ENCODE data around the gene ACER1. TPM values are rescaled to one million over a fixed set of nuclear protein-coding genes. Genes with fewer than 3 reads are reported as not detected.

ACER1 gene
- total RNA-seq, 8 experiments from 2014 or later: 0.21 to 0.38 TPM; not detected in 6

- whole genome bisulfite sequencing, 10 experiments: 72 to 100% (median 90%) methylated on average over 2 to 16 of the region's 17 CpGs
These were observed 65.6 kb downstream of the ACER1 start for GRCh38 chr19:6267552-6268381.

GRCh38 chr19:6264803-6265202 lies 68.6 kb downstream of the ACER1 start:
- Histone ChIP-seq H3K4me1 (replicated peaks in 1 of 2) (no peaks in the 10 kb centered on the region), H3K27ac (no peak overlapping the region), H3K4me3 (no peak overlapping the region)
- in situ Hi-C loops (cut with MboI; ENCODE audit: low pct_unique_long_range_greater_than_20kb in 2 of 9, low sequenced_read_pairs in 9 of 9, unreplicated experiment in 9 of 9): no loop called here
- 83 to 100% (median 88%) methylated on average over 1 to 4 of the region's 4 CpGs for WGBS, 10 experiments
- ATAC-seq (replicated peaks in 6 of 8): no peak

More at GRCh38 chr19:6267552-6268381, 65.6 kb downstream of the ACER1 start:
- Histone ChIP-seq H3K27ac (no peak overlapping the region), H3K4me3 (no peak overlapping the region), H3K4me1 (replicated peaks in 1 of 2) (peaks cover 19 to 20% of the 10 kb centered on the region in 2 donors)
- no peak for ATAC-seq (replicated peaks in 6 of 8)
- in situ Hi-C loops (cut with MboI; ENCODE audit: low pct_unique_long_range_greater_than_20kb in 2 of 9, low sequenced_read_pairs in 9 of 9, unreplicated experiment in 9 of 9): no loop called here

DNA sequence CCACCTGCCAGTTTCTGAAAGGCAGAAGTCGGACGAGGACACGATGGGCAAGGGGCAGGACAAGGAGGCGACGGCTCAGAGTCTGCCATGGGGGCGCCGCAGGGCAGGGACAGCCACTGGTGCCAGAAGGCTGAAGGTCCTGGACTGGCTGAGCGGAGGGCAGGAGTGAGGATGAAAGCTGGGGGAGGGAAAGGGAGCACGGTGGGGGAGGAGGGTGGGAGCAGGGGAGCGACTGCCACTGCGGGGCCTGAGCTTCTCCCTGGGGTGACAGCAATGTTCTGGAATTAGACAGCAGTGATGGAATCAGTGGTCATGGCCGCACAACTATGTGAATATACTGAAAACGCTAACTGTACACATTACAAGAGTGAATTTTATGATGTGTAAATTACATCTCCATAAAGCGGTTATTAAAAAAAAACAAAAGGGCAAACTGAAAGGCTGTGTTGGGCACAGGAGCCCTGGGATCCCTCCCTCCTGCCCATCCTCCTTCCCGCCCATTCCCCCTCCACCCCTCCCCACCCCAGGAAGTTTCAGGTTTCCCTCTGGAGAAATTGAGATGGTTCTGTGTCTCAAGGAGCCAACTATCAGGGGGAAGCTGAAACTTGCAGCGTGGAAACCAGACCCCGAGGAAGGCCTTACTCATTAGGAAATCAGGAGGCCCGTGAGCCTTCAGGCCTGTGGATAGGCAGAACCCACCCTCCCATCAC lies 69.5 kb downstream of the ACER1 start:
- Histone ChIP-seq H3K27ac (no peak overlapping the region), H3K4me1 (replicated peaks in 1 of 2) (no peaks in the 10 kb centered on the region), H3K4me3 (no peak overlapping the region)
- 40 to 100% (median 69%) methylated on average over 1 to 4 of the region's 18 CpGs; no CpG with 5 or more reads in 4 of the 10 experiments for WGBS, 10 experiments
- in situ Hi-C loops (cut with MboI; ENCODE audit: low pct_unique_long_range_greater_than_20kb in 2 of 9, low sequenced_read_pairs in 9 of 9, unreplicated experiment in 9 of 9): no loop called here
- ATAC-seq (replicated peaks in 6 of 8): peak in 1 of 8 experiments; percentile 86

DNA sequence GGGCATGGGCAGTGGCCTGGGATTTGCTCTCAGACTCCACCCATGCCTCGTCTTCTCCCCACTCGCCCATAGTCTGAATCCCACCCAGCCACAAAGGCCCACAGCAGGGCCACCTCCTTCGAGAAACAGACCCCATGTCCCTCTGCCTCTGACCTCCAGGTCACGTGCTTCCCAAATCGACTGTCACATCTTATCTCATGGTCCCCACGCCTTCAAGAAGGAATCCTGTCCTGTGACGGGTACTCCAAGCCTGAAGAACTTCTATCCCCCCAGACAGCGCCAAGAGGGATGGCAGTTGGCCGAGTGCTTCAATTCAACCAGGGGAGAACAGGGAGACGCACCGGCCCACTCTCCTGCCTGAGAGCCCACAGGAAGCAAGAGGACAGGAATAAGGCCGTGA lies 70.1 kb downstream of the ACER1 start:
- in situ Hi-C loops (cut with MboI; ENCODE audit: low pct_unique_long_range_greater_than_20kb in 2 of 9, low sequenced_read_pairs in 9 of 9, unreplicated experiment in 9 of 9): no loop called here
- Histone ChIP-seq H3K27ac (no peak overlapping the region), H3K4me3 (no peak overlapping the region), H3K4me1 (replicated peaks in 1 of 2) (no peaks in the 10 kb centered on the region)
- WGBS, 10 experiments: 80 to 100% (median 90%) methylated on average over 1 to 8 of the region's 12 CpGs; no CpG with 5 or more reads in 3 of the 10 experiments
- no peak for ATAC-seq (replicated peaks in 6 of 8)

DNA sequence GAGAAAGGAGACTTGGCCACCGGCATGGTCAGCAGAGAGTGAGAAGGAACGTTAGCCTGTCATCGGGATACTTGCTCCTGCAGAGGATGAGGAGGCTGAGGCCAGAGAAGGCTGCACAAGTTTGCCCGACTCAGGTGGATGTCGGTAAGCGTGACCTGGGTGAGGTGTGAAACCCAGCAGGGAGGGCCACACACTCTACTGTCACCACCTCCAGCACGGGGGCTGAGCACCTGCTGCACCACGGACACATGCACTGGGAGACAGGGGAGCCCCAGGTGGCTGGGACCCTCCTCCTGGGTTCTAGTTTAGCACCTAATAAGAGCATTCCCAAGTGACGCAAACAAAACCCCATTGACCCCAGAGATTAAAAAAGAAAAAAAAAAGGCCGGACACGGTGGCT lies 70.9 kb downstream of the ACER1 start:
- Histone ChIP-seq H3K4me3 (no peak overlapping the region), H3K27ac (no peak overlapping the region), H3K4me1 (replicated peaks in 1 of 2) (no peaks in the 10 kb centered on the region)
- no peak for ATAC-seq (replicated peaks in 6 of 8)
- WGBS, 10 experiments: 84 to 100% (median 100%) methylated on average over 1 to 9 of the region's 11 CpGs; no CpG with 5 or more reads in 4 of the 10 experiments
- in situ Hi-C loops (cut with MboI; ENCODE audit: low pct_unique_long_range_greater_than_20kb in 2 of 9, low sequenced_read_pairs in 9 of 9, unreplicated experiment in 9 of 9): no loop called here

DNA sequence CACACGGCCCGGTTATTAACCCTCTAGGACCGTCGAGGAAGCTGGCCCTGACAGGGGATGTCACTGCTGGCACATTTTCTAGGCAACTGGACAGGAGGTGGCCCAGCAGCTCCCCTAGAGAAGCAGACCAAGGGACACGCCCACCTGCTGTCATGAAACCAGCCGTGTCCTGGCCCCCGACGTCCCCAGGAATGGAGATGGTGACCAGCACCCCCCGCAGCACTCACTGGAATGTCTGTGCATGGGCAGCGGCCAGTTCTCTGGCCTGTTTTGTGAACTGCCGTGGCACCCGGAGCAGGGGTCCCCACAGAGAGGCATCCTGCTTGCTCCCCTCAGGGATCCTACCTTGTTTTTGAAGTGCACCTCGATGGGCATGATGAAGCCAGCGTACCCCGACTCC lies 71.5 kb downstream of the ACER1 start:
- Histone ChIP-seq H3K4me3 (no peak overlapping the region), H3K27ac (no peak overlapping the region), H3K4me1 (replicated peaks in 1 of 2) (no peaks in the 10 kb centered on the region)
- in situ Hi-C loops (cut with MboI; ENCODE audit: low pct_unique_long_range_greater_than_20kb in 2 of 9, low sequenced_read_pairs in 9 of 9, unreplicated experiment in 9 of 9): no loop called here
- 62 to 100% (median 88%) methylated on average over 1 to 10 of the region's 15 CpGs; no CpG with 5 or more reads in 2 of the 10 experiments for WGBS, 10 experiments
- ATAC-seq (replicated peaks in 6 of 8): no peak

DNA sequence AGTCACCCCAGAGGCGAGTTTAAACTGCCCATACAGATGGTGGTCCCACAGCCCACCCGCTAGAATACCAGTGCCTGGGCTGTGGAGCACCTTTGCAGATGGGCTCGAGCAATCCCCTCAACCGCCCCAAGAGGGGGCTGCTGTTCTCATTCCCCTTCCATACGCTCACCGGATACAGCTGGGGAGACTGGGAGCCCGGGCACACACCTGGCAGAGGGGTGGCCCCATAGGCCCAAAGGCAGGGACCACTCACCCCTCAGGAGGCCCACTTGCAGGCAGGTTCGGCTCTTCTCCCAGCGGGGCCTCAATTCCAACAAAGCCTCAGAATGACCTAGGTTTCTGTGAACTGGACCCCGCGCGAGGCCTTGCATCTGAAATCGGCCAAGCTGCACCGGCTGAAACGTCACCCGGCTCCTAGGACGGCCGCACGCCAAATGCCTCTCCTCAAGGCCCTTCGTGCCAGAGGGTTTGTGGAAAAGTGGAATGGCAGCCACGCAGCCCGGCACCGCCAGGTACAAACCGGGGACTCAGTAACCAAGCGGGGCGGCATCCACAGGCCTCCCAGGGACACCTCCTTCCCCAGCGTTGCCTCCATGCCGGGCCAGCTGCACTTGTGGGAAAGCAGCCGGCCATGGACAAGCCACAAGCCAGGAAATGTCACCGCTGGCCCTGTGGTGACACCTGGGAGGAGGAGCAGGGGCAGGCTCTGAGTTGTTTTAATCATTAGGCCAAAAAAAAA lies 72.3 kb downstream of the ACER1 start:
- H3K27ac ChIP-seq: no peak overlapping the region
- WGBS, 10 experiments: 40 to 100% (median 91%) methylated on average over 1 to 9 of the region's 30 CpGs; no CpG with 5 or more reads in 4 of the 10 experiments
- H3K4me1 ChIP-seq (replicated peaks in 1 of 2): no peaks in the 10 kb centered on the region
- in situ Hi-C loops (cut with MboI; ENCODE audit: low pct_unique_long_range_greater_than_20kb in 2 of 9, low sequenced_read_pairs in 9 of 9, unreplicated experiment in 9 of 9): no loop called here
- no peak overlapping the region for H3K4me3 ChIP-seq
- ATAC-seq (replicated peaks in 6 of 8): peak; percentile 31 to 72 (median 45)

DNA sequence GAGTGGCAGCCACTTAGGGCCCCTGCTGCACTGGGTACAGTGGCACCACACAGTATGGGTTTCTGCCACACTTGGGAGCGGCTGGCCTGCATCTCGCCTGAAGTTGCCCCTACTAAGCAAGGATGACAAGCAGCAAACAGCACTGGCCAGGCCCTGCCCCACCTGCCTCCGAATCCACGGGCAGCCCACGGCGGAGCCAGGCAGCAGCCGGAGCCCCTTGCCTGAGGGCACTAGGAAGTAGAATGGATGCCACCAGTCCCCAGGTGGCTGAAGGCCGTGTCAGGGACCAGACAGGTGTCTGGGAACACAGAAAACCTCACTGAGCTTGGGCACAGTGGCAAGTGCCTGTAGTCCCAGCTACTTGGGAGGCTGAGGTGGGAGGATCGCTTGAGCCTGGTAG lies 73.0 kb downstream of the ACER1 start:
- WGBS, 10 experiments: 80 to 100% (median 100%) methylated on average over 1 to 4 of the region's 9 CpGs; no CpG with 5 or more reads in 5 of the 10 experiments
- no peak for ATAC-seq (replicated peaks in 6 of 8)
- in situ Hi-C loops (cut with MboI; ENCODE audit: low pct_unique_long_range_greater_than_20kb in 2 of 9, low sequenced_read_pairs in 9 of 9, unreplicated experiment in 9 of 9): no loop called here
- no peak overlapping the region for H3K4me3 ChIP-seq
- H3K27ac ChIP-seq: no peak overlapping the region
- no peaks in the 10 kb centered on the region for H3K4me1 ChIP-seq (replicated peaks in 1 of 2)

DNA sequence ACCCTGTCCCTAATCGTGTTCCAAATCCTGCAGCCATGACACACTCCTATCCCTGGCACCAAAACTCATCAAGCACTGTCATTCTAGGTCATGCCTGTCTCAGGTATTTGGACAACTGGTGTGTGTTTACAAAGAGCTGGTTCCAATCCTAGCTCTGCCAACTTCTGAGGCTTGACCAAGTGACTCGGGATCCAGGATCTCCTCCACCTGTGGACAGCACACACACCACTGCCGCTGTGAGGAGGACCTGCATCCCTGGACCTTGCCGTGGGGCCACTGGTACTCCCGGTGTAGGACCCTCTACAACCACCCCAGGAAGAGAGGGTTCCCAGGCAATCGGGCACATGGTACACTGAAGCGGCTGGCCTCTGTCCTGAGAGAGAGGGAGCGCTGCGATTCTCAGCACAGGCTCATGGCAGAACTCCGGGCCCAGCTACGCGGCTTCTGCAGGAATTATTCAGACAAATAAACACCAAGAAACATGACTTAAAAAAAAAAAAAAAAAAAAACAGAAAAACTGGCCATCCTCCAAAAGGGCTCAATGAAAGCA lies 74.0 kb downstream of the ACER1 start:
- in situ Hi-C loops (cut with MboI; ENCODE audit: low pct_unique_long_range_greater_than_20kb in 2 of 9, low sequenced_read_pairs in 9 of 9, unreplicated experiment in 9 of 9): no loop called here
- Histone ChIP-seq H3K4me1 (replicated peaks in 1 of 2) (peaks cover 4 to 5% of the 10 kb centered on the region in 2 donors), H3K27ac (no peak overlapping the region), H3K4me3 (no peak overlapping the region)
- ATAC-seq (replicated peaks in 6 of 8): no peak
- 12 to 100% (median 92%) methylated on average over 1 to 10 of the region's 12 CpGs; no CpG with 5 or more reads in 1 of the 10 experiments for WGBS, 10 experiments

GRCh38 chr19:6258812-6259311 lies 74.5 kb downstream of the ACER1 start:
- Histone ChIP-seq H3K27ac (no peak overlapping the region), H3K4me3 (no peak overlapping the region), H3K4me1 (replicated peaks in 1 of 2) (peaks cover 9 to 11% of the 10 kb centered on the region in 2 donors)
- in situ Hi-C loops (cut with MboI; ENCODE audit: low pct_unique_long_range_greater_than_20kb in 2 of 9, low sequenced_read_pairs in 9 of 9, unreplicated experiment in 9 of 9): no loop called here
- ATAC-seq (replicated peaks in 6 of 8): no peak
- WGBS, 10 experiments: 80 to 100% (median 96%) methylated on average over 2 to 10 of the region's 15 CpGs; no CpG with 5 or more reads in 4 of the 10 experiments
